ENCODE results near the gene DCBLD2.

Gene DCBLD2

GRCh38 chr3:98788651-98789050 lies 112.8 kb downstream of the DCBLD2 start:
- no peak for DNase-seq

- DNase-seq, result no peak
These were observed 114.3 kb downstream of the DCBLD2 start for GRCh38 chr3:98787181-98787580.

GRCh38 chr3:98786364-98787006 lies 115.0 kb downstream of the DCBLD2 start:
- no peak for DNase-seq

GRCh38 chr3:98784666-98785600 lies 116.6 kb downstream of the DCBLD2 start:
- DNase-seq, result no peak

GRCh38 chr3:98784042-98784441 lies 117.5 kb downstream of the DCBLD2 start:
- DNase-seq, result no peak

- no peak for DNase-seq
These were observed 118.5 kb downstream of the DCBLD2 start for GRCh38 chr3:98782824-98783500.

GRCh38 chr3:98780343-98780742 lies 121.2 kb downstream of the DCBLD2 start:
- DNase-seq, result no peak

GRCh38 chr3:98779541-98780335 lies 121.8 kb downstream of the DCBLD2 start:
- DNase-seq, result no peak

GRCh38 chr3:98778852-98779413 lies 122.6 kb downstream of the DCBLD2 start:
- DNase-seq, result no peak

GRCh38 chr3:98778383-98778782 lies 123.1 kb downstream of the DCBLD2 start:
- no peak for DNase-seq

GRCh38 chr3:98777801-98778220 lies 123.7 kb downstream of the DCBLD2 start:
- no peak for DNase-seq

- no peak for DNase-seq
These were observed 124.2 kb downstream of the DCBLD2 start for GRCh38 chr3:98777286-98777685.

GRCh38 chr3:98776140-98776493 lies 125.4 kb downstream of the DCBLD2 start:
- no peak for DNase-seq

GRCh38 chr3:98775459-98776139 lies 125.9 kb downstream of the DCBLD2 start:
- DNase-seq, result no peak

- no peak for DNase-seq
These were observed 129.5 kb downstream of the DCBLD2 start for GRCh38 chr3:98772022-98772421.

- DNase-seq, result no peak
These were observed 131.0 kb downstream of the DCBLD2 start for GRCh38 chr3:98770261-98771039.

- no peak for DNase-seq
These were observed 132.0 kb downstream of the DCBLD2 start for GRCh38 chr3:98769448-98769847.

- no peak for DNase-seq
These were observed 132.5 kb downstream of the DCBLD2 start for GRCh38 chr3:98768961-98769360.

- DNase-seq, result no peak
These were observed 134.6 kb downstream of the DCBLD2 start for GRCh38 chr3:98766924-98767323.

GRCh38 chr3:98765721-98766120 lies 135.8 kb downstream of the DCBLD2 start:
- no peak for DNase-seq

- no peak for DNase-seq
These were observed 137.0 kb downstream of the DCBLD2 start for GRCh38 chr3:98764472-98764884.

Data from SHP77 (cell line).